Panc1 (cell line): ENCODE measurements around the gene BCL2.

ENCODE experiments used
- POLR2AphosphoS5 ChIP-seq: IDR thresholded peaks from 2 replicates; pipeline ENCODE4 v1.6.1; 2012; ENCODE audit warnings: mild to moderate bottlenecking, low read depth, low read length, moderate library complexity
- SIN3A ChIP-seq: IDR thresholded peaks from 2 replicates; pipeline ENCODE4 v1.6.1; 2012; ENCODE audit warnings: low read depth, mild to moderate bottlenecking, low read length, moderate library complexity, borderline replicate concordance; ENCODE audit not compliant: insufficient read depth
- TF ChIP-seq, protein P1 (sequence below): fragments of 450-650 bp; IDR thresholded peaks from 2 replicates; pipeline ENCODE4 v1.5.1; 2017; ENCODE audit warnings: mild to moderate bottlenecking

DNA sequence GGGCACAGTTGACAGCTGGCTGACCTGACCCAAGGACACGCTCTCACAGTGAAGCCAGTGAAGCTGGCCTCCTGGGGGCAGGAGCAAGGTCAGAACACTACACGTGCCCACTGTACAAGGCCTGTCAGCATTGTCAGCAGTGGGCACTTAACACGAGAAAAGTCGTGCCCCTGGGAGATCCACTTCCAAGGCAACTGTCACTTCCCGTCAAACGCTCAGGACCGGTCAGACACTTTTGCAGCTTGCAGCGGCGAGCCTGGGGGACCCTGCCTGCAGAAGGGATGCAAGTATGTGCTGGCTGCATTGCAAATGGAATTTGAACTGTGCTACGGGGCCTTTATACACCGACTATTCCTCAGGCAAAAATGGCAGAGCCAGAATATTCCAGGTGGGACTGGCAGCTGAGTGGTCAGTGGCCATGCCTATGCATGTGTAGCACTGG is 176.2 kb downstream of the BCL2 start:
- TF ChIP-seq, protein P1, sequence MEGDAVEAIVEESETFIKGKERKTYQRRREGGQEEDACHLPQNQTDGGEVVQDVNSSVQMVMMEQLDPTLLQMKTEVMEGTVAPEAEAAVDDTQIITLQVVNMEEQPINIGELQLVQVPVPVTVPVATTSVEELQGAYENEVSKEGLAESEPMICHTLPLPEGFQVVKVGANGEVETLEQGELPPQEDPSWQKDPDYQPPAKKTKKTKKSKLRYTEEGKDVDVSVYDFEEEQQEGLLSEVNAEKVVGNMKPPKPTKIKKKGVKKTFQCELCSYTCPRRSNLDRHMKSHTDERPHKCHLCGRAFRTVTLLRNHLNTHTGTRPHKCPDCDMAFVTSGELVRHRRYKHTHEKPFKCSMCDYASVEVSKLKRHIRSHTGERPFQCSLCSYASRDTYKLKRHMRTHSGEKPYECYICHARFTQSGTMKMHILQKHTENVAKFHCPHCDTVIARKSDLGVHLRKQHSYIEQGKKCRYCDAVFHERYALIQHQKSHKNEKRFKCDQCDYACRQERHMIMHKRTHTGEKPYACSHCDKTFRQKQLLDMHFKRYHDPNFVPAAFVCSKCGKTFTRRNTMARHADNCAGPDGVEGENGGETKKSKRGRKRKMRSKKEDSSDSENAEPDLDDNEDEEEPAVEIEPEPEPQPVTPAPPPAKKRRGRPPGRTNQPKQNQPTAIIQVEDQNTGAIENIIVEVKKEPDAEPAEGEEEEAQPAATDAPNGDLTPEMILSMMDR = no peak
- no peak for TF ChIP-seq SIN3A
- TF ChIP-seq POLR2AphosphoS5 = no peak
